GM12892 (cell line): ENCODE data around the gene YAF2. TPM values are rescaled to one million over a fixed set of nuclear protein-coding genes. Genes with fewer than 3 reads are reported as not detected.

ENCODE experiments used
- DNase-seq: peaks from one replicate; pipeline ENCODE4 v3.0.0; 2011; ENCODE audit not compliant: insufficient read length
- FAIRE-seq: peaks from 2 replicates; lab custom pipeline; 2011; peaks lifted over from hg19 to GRCh38; lab: Jason Lieb, UNC
- POLR2A ChIP-seq: IDR thresholded peaks from 2 replicates; pipeline ENCODE4 v1.6.1; 2011; ENCODE audit warnings: low read depth, low read length, control low read depth
- POLR2AphosphoS5 ChIP-seq: IDR thresholded peaks from 2 replicates; pipeline ENCODE4 v1.6.1; 2011; ENCODE audit warnings: low read depth, low read length, control low read depth
- TAF1 ChIP-seq: IDR thresholded peaks from 2 replicates; pipeline ENCODE4 v1.6.1; 2011; ENCODE audit warnings: low read depth, mild to moderate bottlenecking, control low read depth, low read length, borderline replicate concordance
- polyA plus RNA-seq: library from polyadenylated mRNA; unstranded; fragments of >200 nt; gene quantifications from one replicate; pipeline ENCODE4 v1.2.1, GENCODE V29; 2012; ENCODE audit warnings: missing spikeins, inconsistent platforms; ENCODE audit not compliant: missing spikeins

Gene YAF2
- 18.1 TPM for polyA plus RNA-seq

- FAIRE-seq (peak; percentile 89), DNase-seq (peak; percentile 75)
- TF ChIP-seq TAF1 (no peak), POLR2A (peak; percentile 73; the same call in 1 of the 2 replicates), POLR2AphosphoS5 (no peak)
These were observed at the start of gene YAF2 for GRCh38 chr12:42238240-42239140. Gene YAF2 (minus strand): TSS chr12:42238248. CDS start chr12:42238180, 68 bp downstream.

- DNase-seq (no peak), FAIRE-seq (no peak)
- TF ChIP-seq POLR2A = no peak
- no peak for TF ChIP-seq POLR2AphosphoS5
- no peak for TF ChIP-seq TAF1
These were observed 48.7 kb upstream of the YAF2 start for GRCh38 chr12:42286741-42287140.

- no peak for FAIRE-seq
- TF ChIP-seq POLR2A = no peak
- TF ChIP-seq POLR2AphosphoS5 = no peak
- no peak for TF ChIP-seq TAF1
- DNase-seq = no peak
These were observed 47.4 kb upstream of the YAF2 start for GRCh38 chr12:42285431-42285830.

- DNase-seq (no peak), FAIRE-seq (no peak)
- TF ChIP-seq POLR2AphosphoS5 (no peak), POLR2A (no peak), TAF1 (no peak)
These were observed 46.8 kb upstream of the YAF2 start for GRCh38 chr12:42284876-42285275.

GRCh38 chr12:42284157-42284556 is 46.1 kb upstream of the YAF2 start:
- DNase-seq = no peak
- FAIRE-seq = no peak
- TF ChIP-seq POLR2A (no peak), TAF1 (no peak), POLR2AphosphoS5 (no peak)

- DNase-seq = no peak
- FAIRE-seq = no peak
- TF ChIP-seq POLR2A (no peak), POLR2AphosphoS5 (no peak), TAF1 (no peak)
These were observed 45.7 kb upstream of the YAF2 start for GRCh38 chr12:42283739-42284138.

GRCh38 chr12:42282294-42282693 is 44.2 kb upstream of the YAF2 start:
- TF ChIP-seq TAF1 (no peak), POLR2A (no peak)
- DNase-seq (no peak), FAIRE-seq (no peak)

- FAIRE-seq = no peak
- TF ChIP-seq TAF1 (no peak), POLR2AphosphoS5 (no peak), POLR2A (no peak)
- DNase-seq = no peak
These were observed 43.8 kb upstream of the YAF2 start for GRCh38 chr12:42281844-42282243.

GRCh38 chr12:42281278-42281677 is 43.2 kb upstream of the YAF2 start:
- FAIRE-seq (no peak), DNase-seq (no peak)
- TF ChIP-seq POLR2A = no peak
- TF ChIP-seq TAF1 = no peak
- no peak for TF ChIP-seq POLR2AphosphoS5

GRCh38 chr12:42278128-42278510 is 40.1 kb upstream of the YAF2 start:
- TF ChIP-seq POLR2AphosphoS5 = no peak
- no peak for TF ChIP-seq POLR2A
- no peak for TF ChIP-seq TAF1
- DNase-seq (no peak), FAIRE-seq (no peak)

- FAIRE-seq = no peak
- TF ChIP-seq POLR2A (no peak), TAF1 (no peak), POLR2AphosphoS5 (no peak)
These were observed 39.5 kb upstream of the YAF2 start for GRCh38 chr12:42277396-42278127.

GRCh38 chr12:42275499-42275898 is 37.5 kb upstream of the YAF2 start:
- DNase-seq = no peak
- TF ChIP-seq POLR2AphosphoS5 (no peak), TAF1 (no peak), POLR2A (no peak)
- no peak for FAIRE-seq

More at GRCh38 chr12:42277396-42278127, 39.5 kb upstream of the YAF2 start:
- DNase-seq = no peak

GRCh38 chr12:42273706-42274105 is 35.7 kb upstream of the YAF2 start:
- FAIRE-seq (no peak), DNase-seq (no peak)
- TF ChIP-seq TAF1 = no peak
- TF ChIP-seq POLR2AphosphoS5 = no peak
- no peak for TF ChIP-seq POLR2A
